GM18907 (cell line): ENCODE results near the gene LRRC7.

Source experiments
- ATAC-seq: cut with Tn5 transposase; IDR thresholded peaks from one replicate; pipeline ENCODE4 v1.9.1; 2021; ENCODE audit warnings: mild to moderate bottlenecking, moderate library complexity; ENCODE audit not compliant: unreplicated experiment

The LRRC7 gene

GRCh38 chr1:69755647-69756046 lies 187.9 kb downstream of the LRRC7 start:
- no peak for ATAC-seq

GRCh38 chr1:69765951-69766350 lies 198.2 kb downstream of the LRRC7 start:
- ATAC-seq = no peak

- ATAC-seq = no peak
Observed at GRCh38 chr1:69766431-69767180, 198.9 kb downstream of the LRRC7 start.

GRCh38 chr1:69776555-69776954 lies 208.8 kb downstream of the LRRC7 start:
- no peak for ATAC-seq

- ATAC-seq = no peak
Observed at GRCh38 chr1:69777423-69777822, 209.7 kb downstream of the LRRC7 start.

- no peak for ATAC-seq
Observed at GRCh38 chr1:69777971-69778370, 210.2 kb downstream of the LRRC7 start.

- no peak for ATAC-seq
Observed at GRCh38 chr1:69787151-69787550, 219.4 kb downstream of the LRRC7 start.

GRCh38 chr1:69791311-69791710 lies 223.6 kb downstream of the LRRC7 start:
- no peak for ATAC-seq

- ATAC-seq = no peak
Observed at GRCh38 chr1:69794831-69795230, 227.1 kb downstream of the LRRC7 start.

GRCh38 chr1:69814926-69815325 lies 247.2 kb downstream of the LRRC7 start:
- ATAC-seq = no peak

GRCh38 chr1:69824932-69825331 lies 257.2 kb downstream of the LRRC7 start:
- no peak for ATAC-seq

- no peak for ATAC-seq
Observed at GRCh38 chr1:69827732-69828131, 260.0 kb downstream of the LRRC7 start.

- no peak for ATAC-seq
Observed at GRCh38 chr1:69833536-69833935, 265.8 kb downstream of the LRRC7 start.

GRCh38 chr1:69834336-69834735 lies 266.6 kb downstream of the LRRC7 start:
- no peak for ATAC-seq

GRCh38 chr1:69835955-69836354 lies 268.2 kb downstream of the LRRC7 start:
- no peak for ATAC-seq

GRCh38 chr1:69836971-69837636 lies 269.4 kb downstream of the LRRC7 start:
- no peak for ATAC-seq

GRCh38 chr1:69842326-69842725 lies 274.6 kb downstream of the LRRC7 start:
- no peak for ATAC-seq

GRCh38 chr1:69845655-69846054 lies 277.9 kb downstream of the LRRC7 start:
- no peak for ATAC-seq

- ATAC-seq = no peak
Observed at GRCh38 chr1:69846267-69846666, 278.5 kb downstream of the LRRC7 start.

GRCh38 chr1:69847670-69848069 lies 279.9 kb downstream of the LRRC7 start:
- ATAC-seq = no peak

GRCh38 chr1:69852151-69852550 lies 284.4 kb downstream of the LRRC7 start:
- no peak for ATAC-seq

GRCh38 chr1:69852706-69853105 lies 285.0 kb downstream of the LRRC7 start:
- no peak for ATAC-seq

GRCh38 chr1:69858534-69858933 lies 290.8 kb downstream of the LRRC7 start:
- ATAC-seq = no peak
